Measurements from ENCODE around the gene FBLL1. TPM values are rescaled to one million over a fixed set of nuclear protein-coding genes. Genes with fewer than 3 reads are reported as not detected.
"Not testable (repeated sequence)": the region's sequence is repeated elsewhere in the genome, so short reads cannot be mapped to it uniquely, and the experiment has no call there.

Gene FBLL1
- total and polyA plus RNA-seq, 2 of the 8 experiments (the other 6 are each of a cell fraction or from before 2014, with no cell fraction given) = 8.3 to 30.9 TPM

DNA sequence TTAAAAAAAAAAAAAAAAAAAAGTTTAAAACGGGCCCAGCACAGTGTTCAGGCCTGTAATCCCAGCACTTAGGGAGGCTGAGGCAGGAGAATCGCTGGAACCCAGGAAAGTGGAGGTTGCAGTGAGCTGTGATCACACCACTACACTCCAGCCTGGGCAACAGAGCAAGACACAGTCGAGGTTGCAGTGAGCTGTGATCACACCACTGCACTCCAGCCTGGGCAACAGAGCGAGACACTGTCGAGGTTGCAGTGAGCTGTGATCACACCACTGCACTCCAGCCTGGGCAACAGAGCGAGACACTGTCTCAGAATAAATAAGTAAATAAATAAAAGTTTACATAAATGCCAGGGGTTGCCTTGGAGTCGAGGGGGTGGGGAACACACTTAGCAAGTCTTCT, 5.2 kb downstream of the FBLL1 start:
- WGBS, 2 experiments (ENCODE audit: extremely low coverage in 1 of 2, insufficient coverage in 1 of 2, insufficient read length in 1 of 2, insufficient replicate concordance in 2 of 2, low coverage in 1 of 2, low lambda C conversion rate in 2 of 2, missing lambda C conversion rate in 1 of 2) = 87% methylated on average over 7 of the region's 7 CpGs; no CpG with 5 or more reads in 1 of the 2 experiments

More for the DNA sequence above, 5.2 kb downstream of the FBLL1 start:
- H3K79me1 ChIP-seq (ENCODE audit: low read depth, low read length); H2BK120ac ChIP-seq (replicated peaks; ENCODE audit: low read depth, low read length); H2BK5ac ChIP-seq (ENCODE audit: low read depth, low read length); H2AFZ ChIP-seq (ENCODE audit: low read length); H4K8ac ChIP-seq (ENCODE audit: extremely low read depth, insufficient read depth, low read length); H3K36me3 ChIP-seq (ENCODE audit: control insufficient read depth in 2 of 4, insufficient read depth in 4 of 4, low read length in 3 of 4); H3K23ac ChIP-seq (ENCODE audit: insufficient read length); H3K27ac ChIP-seq (ENCODE audit: low read depth, low read length); H4K5ac ChIP-seq (ENCODE audit: insufficient read length, low read depth, low read length); H2BK20ac ChIP-seq (ENCODE audit: low read length); H3K56ac ChIP-seq (replicated peaks; ENCODE audit: insufficient read length, low read depth, low read length); H3K4me2 ChIP-seq (ENCODE audit: insufficient read depth in 1 of 2, low read depth in 2 of 2, low read length in 2 of 2); H3K4ac ChIP-seq (replicated peaks; ENCODE audit: insufficient read length, low read depth, low read length); DNase-seq (ENCODE audit: low read depth in 1 of 2, low spot score in 2 of 2); H2AK5ac ChIP-seq (ENCODE audit: low read depth, low read length); H3K9me3 ChIP-seq (ENCODE audit: insufficient read depth in 2 of 2, low read depth in 1 of 2, low read length in 1 of 2); H2BK12ac ChIP-seq (ENCODE audit: low read depth, low read length); H3K14ac ChIP-seq (ENCODE audit: insufficient read length); H3K23me2 ChIP-seq (ENCODE audit: low read depth, low read length); H4K91ac ChIP-seq (replicated peaks; ENCODE audit: insufficient read length, low read length); H3K4me3 ChIP-seq (ENCODE audit: extremely low read depth in 1 of 4, insufficient read depth in 2 of 4, low read depth in 3 of 4, low read length in 4 of 4); H3K79me2 ChIP-seq (ENCODE audit: control insufficient read depth in 1 of 2, insufficient read depth in 2 of 2, low read length in 2 of 2); H3K18ac ChIP-seq (ENCODE audit: extremely low read depth, low read length); H2BK15ac ChIP-seq (ENCODE audit: low read length); FAIRE-seq; H4K20me1 ChIP-seq (replicated peaks in 1 of 2; ENCODE audit: control insufficient read depth in 1 of 2, insufficient read depth in 2 of 2, low read length in 2 of 2); H3K9ac ChIP-seq (replicated peaks in 1 of 4; ENCODE audit: extremely low read depth in 1 of 4, low read depth in 3 of 4, low read length in 3 of 4): not testable (repeated sequence)
- ChIA-PET POLR2A (ENCODE audit: partially characterized antibody) (interaction anchor here (0.7 to 3.5 kb wide), 3 partner anchors 9 to 46 kb away, joined by 3 to 19 read pairs (median 4); no protein-coding TSS in a partner anchor), CTCF (ENCODE audit: partially characterized antibody) (interaction anchor here (1.3 kb wide), 1 partner anchor 1047 kb away, joined by 4 read pairs; no protein-coding TSS in a partner anchor)
- peaks cover 0 to 10% (median 8%) of the 10 kb centered on the region in 4 experiments; a peak in 6 of 7 replicates for H3K4me1 ChIP-seq (replicated peaks in 1 of 4; ENCODE audit: control insufficient read depth in 3 of 4, insufficient read depth in 4 of 4, low read length in 3 of 4)
- peaks cover 4 to 12% (median 11%) of the 10 kb centered on the region in 4 experiments for H3K27me3 ChIP-seq (replicated peaks in 1 of 4; ENCODE audit: control insufficient read depth in 3 of 4, extremely low read depth in 1 of 4, insufficient read depth in 3 of 4, low read length in 3 of 4)
